ENCODE measurements around the gene TMEM121.

DNA sequence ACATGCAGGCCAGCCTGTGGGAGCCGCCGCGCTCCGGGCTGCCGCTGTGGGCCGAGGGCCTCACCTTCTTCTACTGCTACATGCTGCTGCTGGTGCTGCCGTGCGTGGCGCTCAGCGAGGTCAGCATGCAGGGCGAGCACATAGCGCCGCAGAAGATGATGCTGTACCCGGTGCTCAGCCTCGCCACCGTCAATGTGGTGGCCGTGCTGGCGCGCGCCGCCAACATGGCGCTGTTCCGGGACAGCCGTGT, 2.9 kb downstream of the TMEM121 start:
- TF ChIP-seq EZH2 (IDR thresholded peaks at IDR 0.05; ENCODE audit: low read length) = no peak
- TF ChIP-seq, protein P1, sequence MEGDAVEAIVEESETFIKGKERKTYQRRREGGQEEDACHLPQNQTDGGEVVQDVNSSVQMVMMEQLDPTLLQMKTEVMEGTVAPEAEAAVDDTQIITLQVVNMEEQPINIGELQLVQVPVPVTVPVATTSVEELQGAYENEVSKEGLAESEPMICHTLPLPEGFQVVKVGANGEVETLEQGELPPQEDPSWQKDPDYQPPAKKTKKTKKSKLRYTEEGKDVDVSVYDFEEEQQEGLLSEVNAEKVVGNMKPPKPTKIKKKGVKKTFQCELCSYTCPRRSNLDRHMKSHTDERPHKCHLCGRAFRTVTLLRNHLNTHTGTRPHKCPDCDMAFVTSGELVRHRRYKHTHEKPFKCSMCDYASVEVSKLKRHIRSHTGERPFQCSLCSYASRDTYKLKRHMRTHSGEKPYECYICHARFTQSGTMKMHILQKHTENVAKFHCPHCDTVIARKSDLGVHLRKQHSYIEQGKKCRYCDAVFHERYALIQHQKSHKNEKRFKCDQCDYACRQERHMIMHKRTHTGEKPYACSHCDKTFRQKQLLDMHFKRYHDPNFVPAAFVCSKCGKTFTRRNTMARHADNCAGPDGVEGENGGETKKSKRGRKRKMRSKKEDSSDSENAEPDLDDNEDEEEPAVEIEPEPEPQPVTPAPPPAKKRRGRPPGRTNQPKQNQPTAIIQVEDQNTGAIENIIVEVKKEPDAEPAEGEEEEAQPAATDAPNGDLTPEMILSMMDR (optimal IDR thresholded peaks at IDR 0.05 in 1 of 3, IDR thresholded peaks at IDR 0.05 in 1 of 3, conservative IDR thresholded peaks at IDR 0.05 in 1 of 3; ENCODE audit: extremely low read depth in 1 of 3, insufficient read depth in 2 of 3, low read length in 3 of 3) = no peak

Data from keratinocyte (primary cell).